Stimulated activated CD4-positive, alpha-beta T cell treated with anti-CD3 and anti-CD28 coated beads, Interleukin-4, amount 100 ng/mL, for 1 hour (primary cell): ENCODE data around the gene GAK.
"Not testable (repeated sequence)": the region's sequence is repeated elsewhere in the genome, so short reads cannot be mapped to it uniquely, and the experiment has no call there.

Experiments
- DNase-seq: peaks from one replicate; pipeline ENCODE4 v3.0.0-alpha.2; 2020

The GAK gene

DNA sequence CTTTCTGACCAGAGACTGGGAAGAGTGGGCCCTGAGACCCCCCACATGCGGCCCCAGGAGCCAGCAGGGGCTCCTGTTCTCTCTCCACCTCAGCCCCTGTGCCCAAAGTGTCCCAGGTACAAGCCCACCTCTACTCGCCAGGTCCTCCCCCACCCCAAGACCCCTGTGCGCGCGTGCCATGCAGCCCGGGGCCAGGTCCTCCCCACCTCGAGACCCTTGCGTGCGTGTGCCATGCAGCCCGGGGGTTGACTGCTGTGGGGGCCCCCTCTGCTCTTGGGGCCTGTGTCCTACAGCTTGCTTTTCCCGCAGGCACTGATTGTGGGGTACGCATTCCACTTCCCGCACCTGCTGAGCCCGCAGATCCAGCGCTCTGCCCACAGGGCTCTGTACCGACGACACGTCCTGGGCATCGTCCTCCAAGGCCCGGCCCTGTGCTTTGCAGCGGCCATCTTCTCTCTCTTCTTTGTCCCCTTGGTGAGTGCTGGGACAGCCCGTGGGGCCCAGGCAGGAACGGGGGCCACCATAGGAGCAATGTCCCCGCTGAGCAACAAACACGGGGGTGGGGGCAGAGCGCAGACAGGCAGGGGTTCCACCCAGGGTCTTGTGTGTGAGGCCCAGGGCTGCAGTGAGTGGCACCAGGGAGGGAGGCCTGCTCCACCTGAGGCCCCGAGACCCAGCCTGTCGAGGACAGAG is 20.9 kb upstream of the GAK start:
- DNase-seq: no peak

DNA sequence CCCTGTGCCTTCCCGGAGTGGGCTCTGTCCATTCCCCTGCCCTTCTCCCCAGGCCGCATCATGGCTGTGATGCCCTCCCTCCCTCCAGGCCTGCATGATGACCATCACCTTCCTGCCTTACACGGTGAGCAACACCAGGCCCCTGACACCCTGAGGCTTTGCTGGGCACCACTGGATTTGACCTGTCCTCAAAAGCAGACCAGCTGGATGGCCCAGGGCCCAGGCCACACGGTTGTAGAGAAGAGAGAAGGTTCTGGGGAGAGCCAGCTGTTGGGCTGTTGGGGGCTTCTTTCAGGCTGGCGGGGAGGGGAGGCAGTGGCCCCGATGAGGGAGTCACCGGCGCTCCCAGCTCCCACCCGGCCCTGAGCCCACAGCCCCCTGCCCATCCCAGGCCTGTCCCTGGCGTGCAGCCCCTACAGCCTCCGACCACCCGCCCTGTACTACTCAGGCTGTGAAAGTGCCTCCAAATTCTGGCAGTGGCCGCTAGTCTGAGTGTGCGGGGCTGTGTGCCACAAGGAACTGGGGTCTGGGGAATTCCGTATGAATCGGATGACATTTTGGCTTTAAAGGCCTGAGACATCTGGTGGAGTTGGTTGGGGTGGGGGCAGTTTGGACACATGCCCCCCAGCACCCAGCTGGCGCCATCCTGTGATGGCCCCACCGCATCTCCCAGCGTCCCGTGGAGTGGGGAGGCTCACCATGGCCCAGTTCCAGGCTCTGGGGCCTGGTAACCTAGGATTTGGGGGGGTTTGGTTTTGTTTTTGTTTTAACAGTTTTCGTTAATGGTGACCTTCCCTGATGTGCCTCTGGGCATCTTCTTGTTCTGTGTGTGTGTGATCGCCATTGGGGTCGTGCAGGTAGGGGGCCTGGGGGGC is 19.7 kb upstream of the GAK start:
- DNase-seq: no peak

DNA sequence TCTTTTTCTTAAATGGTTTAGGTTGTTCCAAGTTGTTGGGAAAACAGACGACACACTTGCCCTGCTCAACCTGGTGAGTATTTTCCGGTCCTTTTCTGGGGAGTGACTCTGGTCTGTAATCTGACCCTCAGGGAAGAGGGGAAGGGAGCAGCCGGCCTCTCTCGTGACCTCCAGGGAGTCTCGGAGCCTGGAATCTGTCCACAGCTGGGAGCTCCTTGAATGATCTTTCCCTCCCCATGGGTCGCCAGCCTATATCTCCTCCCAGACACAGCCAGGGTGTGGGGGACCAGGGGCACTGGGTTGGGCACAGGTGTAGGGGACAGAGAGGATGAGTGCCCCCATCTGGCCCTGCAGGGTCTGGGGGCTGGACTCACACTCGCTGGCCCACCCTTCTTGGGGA is 19.1 kb upstream of the GAK start:
- no peak for DNase-seq

DNA sequence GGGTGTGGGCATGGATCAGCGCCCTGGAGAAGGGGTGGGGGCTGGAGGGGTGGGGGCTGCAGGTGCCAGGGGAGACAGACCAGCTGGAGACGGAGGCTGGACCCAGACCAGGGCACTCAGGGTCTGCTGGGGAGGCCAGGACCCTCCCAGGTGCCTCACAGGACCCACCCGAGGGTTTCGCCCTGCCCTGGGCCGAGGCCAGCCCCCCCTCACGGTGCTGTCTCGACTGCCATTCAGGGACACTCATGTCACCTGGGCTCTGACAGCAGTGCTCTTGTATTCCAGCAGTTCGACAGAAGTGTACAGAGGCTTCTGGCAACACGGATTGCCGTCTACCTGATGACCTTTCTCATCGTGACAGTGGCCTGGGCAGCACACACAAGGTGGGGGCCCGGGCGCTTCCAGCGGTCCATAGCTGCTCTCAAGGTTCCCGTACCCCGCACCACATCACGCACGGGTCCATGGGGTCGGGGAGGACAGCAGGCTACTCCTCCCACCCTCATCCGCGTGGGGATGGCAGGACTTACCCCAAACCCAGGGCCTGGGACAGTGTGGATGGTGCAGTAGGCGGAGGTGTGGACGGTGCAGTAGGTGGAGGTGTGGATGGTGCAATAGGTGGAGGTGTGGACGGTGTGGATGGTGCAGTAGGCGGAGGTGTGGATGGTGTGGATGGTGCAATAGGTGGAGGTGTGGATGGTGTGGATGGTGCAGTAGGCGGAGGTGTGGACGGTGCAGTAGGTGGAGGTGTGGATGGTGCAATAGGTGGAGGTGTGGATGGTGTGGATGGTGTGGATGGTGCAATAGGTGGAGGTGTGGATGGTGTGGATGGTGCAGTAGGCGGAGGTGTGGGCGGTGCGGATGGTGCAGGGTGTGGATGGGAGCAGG is 18.3 kb upstream of the GAK start:
- no peak for DNase-seq

DNA sequence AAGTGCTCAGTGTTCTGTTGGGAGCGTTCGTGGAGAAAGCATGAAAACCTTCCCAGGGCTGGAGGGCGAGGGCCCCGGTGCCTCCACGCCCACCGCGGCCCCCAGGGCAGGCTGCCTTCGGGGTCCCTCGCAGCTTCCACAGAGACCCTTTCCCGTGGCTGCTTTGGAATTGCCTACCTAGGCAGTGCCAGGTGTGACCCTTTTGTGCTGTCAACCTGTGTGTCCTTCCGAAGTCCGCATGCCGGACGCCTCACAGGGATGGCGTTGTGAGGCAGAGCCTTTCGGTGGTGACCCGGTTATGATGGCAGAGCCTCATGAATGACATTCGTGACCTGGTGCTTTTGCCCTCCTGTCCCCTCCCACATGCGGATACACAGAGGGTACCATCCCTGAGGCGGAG is 17.5 kb upstream of the GAK start:
- no peak for DNase-seq

DNA sequence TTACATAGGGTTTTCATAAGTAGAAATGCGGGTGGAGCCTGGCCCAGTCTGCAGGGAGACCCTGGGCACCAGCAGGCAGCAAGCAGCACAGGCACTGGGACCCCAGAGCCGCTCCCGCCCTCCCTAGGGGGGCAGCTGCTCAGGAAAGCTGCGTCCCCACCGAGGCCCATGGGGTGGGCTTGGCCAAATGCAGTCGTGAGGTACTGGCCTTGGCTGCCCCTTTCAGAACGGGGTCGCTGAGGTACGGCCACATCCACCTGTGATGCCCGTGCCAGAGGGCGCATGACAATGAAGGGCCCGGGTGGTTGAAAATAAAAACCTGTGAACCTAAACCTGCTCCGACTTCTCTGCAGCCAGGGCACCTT is 16.8 kb upstream of the GAK start:
- no peak for DNase-seq

DNA sequence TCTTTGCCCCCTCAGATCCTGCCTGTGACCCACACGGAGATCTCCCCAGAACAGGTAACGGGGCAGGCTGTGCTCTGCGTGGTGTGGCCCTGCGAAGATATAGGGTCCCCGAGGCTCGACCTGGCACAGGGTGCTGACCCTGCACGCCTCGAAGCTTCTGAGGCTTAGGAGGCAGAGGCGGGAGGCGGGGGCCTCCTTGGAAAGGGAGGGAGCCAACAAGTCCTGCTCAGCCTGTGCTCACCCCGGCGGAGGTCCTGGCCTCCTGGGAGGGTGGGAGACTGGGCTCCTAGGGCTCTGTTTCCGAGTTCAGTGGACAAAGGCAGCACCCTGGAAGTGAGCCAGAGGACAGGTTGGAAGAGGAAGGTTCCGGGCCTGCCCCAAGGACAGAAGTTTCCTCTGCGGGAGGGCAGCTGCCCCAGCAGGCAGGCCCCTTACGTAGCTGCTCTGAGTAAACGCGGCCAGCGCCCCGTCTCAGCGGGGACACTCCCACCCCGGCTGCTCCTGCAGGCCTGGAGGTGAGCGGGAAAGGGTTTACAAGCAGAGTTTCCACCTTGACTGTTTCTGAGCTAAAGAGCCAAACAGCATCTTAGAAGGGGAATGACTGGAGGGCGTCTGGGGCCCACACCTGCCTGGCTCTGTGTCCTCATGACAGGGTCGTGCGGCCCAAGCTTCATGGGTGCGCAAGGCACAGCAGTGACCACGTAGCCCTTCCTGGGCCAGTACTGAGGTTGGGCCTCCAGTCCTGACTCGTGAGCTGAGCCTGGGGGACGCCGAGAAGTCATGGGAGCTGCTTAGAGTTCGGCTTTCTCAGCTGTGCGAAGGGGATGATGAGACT is 16.2 kb upstream of the GAK start:
- DNase-seq: no peak

DNA sequence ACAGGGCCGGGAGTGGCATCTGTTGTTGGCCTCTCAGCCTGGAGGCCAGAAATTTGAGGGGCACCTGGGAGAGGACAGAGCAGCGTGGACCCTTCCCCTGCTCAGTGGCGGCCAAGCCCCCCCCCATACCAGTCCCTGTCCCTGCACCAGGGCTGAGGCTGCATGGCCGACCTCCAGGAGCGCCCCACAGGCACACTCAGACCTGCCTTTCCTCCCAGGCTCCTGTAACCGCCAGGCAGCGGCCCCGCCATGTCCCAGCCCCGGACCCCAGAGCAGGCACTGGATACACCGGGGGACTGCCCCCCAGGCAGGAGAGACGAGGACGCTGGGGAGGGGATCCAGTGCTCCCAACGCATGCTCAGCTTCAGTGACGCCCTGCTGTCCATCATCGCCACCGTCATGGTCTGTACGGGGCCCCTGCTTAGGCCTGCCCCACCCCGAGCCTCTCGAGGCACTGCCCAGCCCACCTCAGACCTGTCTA is 15.4 kb upstream of the GAK start:
- no peak for DNase-seq

DNA sequence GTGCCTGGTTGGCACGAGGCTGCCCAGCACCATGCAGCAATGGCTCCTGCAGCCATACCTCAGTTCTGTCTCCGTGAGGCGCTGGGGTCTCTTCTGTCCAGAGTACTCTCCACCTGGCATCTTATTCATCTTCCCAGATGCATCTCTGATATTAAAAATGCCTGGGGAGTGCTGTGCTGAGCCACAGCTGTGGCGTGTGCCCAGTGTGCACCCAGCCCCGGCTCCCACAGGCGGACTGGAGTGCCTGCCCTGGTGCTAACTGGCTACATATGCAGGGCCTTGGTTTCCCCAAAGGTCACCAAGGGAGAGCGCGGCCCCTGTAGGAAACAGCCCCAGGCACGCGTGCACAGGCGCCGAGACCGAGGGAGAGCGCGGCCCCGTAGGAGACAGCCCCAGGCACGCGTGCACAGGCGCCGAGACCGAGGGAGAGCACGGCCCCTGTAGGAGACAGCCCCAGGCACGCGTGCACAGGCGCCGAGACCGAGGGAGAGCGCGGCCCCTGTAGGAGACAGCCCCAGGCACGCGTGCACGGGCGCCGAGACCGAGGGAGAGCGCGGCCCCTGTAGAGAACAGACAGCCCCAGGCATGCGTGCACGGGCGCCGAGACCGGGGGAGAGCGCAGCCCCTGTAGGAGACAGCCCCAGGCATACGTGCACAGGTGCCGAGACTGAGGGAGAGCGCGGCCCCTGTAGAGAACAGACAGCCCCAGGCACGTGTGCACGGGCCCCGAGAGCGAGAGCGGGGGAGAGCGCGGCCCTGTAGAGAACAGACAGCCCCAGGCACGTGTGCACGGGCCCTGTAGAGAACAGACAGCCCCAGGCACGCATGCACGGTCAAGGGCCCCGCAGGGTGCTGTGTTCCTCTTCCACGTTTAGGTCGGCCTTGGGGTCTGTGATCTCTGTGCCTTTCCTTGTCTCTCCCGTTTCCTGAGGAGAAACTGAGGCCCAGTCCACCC is 14.7 kb upstream of the GAK start:
- DNase-seq: no peak

DNA sequence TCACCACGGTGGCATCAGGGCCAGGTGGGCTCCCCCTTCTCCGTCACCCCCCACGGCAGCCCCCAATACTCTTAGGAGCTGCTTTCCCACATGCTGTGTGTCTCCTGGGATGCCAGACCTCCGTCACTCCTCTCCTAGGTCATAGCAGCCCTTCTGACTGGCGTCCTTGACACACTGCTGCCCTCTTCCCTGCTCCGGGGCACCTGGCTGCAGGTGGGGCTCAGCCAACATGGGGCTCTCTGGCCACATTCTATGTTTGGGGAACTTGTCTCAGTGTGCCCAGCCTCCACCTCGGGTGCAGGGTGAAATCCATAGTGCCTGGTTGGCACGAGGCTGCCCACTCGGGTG is 14.0 kb upstream of the GAK start:
- DNase-seq: no peak

DNA sequence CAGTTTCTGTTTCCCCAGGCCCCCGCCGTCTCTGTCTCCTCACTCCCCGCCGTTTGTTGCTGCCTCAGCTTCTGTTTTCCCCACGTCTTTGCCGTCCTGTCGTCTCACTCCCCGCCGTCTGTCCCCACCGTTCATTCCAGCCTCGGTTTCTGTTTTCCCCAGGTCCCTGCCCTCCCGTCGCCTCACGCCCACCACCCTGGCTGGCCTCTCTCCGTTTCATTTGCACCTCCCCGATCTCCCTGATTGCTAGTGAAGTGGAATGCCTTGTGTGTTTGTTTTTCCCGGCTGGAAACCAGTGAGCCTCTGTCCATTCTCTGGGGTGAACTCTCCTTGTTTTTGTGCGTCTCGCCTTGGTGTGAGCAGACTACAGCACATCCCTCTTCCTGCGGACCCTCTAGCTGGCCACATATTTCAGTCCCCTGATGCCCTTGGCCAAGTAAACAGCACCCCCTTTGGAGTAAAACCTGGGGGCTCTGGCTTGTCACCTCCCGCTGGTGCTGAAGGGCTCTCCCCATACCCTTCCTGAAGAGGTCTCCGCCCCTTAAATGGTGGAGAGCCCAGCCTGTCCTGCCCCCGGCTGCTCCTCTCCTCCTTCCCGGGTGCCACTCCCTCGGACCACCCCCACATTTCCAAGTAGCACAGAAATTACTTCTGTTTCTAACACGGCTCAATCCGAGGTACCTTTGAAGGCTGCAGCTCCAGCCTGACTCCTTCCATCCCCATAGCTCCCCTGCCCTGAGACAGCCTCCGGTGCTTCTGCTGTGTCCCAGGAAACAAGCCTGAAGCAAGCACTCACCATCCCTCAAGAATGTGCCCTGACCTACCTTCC is 13.4 kb upstream of the GAK start:
- DNase-seq: no peak

DNA sequence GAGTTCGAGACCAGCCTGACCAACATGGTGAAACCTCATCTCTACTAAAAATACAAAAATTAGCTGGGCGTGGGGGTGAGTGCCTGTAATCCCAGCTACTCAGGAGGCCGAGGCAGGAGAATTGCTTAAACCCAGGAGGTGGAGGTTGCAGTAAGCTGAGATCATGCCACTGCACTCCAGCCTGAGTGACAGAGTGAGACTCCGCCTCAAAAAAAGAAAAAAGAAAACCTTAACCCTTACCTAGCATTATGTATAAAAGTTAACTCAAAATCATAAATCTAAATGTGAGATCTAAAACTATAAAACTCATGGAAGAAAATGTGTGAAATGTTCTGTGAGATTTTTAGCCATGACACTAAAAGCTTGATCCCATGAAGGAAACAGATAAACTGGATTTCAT is 7.4 kb upstream of the GAK start:
- DNase-seq: not testable (repeated sequence)

DNA sequence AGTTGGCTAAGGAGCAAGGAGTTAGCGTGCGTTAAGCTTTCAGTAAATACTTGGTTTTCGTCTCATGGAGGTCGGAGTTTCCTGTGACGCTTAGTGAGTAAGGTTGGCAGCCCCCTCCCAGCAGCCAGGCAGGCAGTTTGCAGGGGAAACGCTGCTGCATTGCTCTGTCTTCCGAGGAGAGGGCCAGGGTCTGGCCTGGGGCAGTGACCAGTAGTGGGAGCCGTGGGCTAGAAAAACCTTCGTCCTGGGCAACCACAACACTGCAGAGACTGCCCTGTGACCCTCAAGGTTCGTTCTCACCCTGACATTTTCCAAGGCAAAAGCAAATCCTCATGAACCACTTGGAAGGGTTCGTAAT is 576 bp upstream of the GAK start:
- DNase-seq: no peak

DNA sequence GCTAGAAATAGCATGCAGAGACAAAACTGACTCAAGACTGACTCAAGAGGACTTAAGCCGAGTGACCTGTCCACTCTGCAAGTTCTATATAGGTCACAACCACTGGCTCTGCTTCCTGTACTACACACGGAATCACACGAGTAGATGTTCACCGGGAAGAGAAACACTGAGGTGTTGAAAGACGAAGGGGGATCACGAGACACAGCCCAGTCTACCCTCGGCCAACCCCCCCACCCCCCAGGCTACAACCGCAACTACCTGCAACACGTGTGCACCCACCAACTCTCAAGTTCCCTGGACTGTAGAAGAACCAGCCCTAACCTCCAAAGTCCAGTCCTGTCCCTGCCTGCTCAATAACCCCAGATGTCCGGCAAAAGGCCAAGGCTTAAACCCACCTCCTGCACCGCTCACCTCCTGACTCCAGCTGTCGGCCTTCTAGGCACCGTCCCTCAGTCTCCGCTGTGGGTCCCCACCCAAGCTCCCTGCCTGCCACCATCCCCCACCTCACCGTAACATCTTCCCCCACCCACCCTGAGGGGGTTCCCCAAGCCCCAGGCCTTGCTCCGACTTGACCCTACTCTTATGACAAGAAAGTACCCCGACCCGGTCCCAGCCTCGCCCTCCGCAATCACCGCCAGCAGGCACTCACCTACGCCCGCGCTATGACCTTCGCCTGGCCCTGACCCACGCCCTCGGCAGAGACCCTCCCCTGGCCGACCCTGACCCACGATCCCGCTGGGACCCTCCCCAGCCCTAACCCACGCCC is 739 bp downstream of the GAK start:
- no peak for DNase-seq

DNA sequence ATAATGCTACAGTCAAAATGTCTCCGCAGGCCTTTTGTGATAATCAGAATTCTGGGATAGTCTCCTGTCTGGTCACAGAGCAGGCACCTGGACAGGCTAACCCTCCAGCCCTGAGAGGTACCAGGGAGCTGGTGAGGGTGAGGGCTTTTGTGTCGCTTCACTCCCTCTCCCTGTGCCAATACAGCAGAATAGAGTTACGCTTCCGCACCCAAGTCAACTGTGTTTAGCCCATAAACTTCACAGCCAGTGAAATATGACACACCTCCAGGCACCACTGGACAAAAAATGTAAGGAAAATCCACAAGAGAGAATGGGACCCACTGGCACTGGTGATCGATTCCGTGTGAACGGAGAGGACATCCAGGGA is 1.3 kb downstream of the GAK start:
- DNase-seq: no peak

DNA sequence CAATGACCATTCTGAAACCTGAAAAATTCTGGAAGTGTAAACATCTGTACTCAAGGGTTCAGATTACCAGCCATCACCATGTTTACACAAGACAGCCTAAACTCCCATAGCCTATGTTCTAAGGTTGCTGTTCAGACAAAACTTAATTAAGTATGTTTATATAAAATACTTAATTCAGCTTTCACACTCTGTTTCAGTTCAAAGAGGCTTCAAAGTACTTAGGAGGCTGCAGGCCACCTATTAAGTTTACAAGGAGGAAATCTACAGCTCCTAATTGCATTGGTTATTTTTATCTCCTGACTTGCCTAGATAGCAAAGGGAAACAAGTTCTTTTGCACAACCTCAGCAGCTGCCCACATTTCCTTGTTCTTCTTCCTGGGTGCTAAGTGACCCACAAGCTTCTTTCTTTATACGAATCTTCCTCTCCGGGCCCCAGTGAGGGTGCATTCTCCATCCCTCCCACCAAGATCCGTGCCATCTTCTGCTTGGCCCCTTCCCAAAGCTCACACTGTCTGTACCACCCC is 2.0 kb downstream of the GAK start:
- DNase-seq: no peak

DNA sequence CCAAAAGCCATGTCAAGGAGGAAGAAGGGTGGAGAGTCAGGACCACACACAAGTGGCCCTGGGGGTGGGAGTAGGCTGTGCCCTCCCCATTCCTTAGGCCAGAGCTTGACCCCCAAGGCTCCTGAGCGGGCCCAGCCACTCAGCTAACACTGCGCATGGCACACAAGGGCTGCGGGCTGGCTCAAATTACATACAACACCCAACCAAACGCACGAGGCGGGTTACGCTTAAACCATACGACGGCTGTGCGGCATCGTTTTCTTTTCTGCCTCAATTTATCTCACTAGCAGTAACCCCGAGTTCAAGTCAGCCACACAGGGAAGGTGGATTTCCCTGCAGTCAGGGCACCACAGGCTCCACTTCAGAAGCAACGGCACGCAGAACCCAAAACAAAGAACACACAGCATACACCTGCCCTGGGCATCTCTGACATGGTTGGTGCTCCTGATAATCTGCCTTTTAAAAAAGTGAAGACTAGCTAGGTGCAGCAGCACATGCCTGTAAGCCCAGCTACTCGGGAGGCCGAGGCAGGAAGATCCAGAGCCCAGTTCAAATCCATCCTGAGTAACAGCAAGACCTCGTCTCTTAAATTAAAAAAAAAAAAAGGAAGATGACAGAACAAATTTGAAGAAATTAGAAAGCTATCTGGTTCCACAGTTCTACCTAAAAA is 2.9 kb downstream of the GAK start:
- no peak for DNase-seq

DNA sequence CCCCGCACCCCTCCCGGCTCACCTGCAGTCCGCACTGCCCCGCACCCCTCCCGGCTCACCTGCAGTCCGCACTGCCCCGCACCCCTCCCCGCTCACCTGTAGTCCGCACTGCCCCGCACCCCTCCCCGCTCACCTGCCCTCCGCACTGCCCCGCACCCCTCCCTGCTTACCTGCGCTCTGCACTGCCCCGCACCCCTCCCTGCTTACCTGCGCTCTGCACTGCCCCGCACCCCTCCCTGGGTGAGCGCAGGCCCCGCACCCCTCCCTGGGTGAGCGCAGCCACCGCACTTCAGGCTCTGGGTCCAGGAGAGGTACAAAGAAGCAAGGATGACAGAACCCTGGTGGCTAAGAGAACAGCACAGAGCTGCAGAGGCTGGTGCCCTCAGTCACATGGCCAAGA is 4.5 kb downstream of the GAK start:
- not testable (repeated sequence) for DNase-seq

DNA sequence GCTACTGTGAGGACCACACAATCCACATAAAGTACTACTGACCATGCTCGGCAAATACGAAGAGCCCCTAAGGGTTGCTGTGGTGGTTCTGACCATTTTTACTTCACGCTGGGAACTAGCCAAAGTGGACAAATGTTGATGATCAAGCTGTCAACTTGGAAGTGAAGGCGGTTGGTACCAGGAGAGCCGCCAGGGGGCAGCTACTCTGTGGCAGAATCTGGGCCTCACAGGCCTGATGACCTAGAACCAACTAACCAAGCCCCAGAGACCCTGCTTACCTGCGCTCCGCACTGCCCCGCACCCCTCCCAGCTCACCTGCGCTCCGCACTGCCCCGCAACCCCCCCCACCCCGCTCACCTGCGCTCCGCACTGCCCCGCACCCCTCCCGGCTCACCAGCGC is 5.6 kb downstream of the GAK start:
- no peak for DNase-seq
